ENCODE measurements around the gene ARSG.

GRCh38 chr17:68307443-68307842 lies 16.1 kb downstream of the ARSG start:
- TF ChIP-seq, protein P1, sequence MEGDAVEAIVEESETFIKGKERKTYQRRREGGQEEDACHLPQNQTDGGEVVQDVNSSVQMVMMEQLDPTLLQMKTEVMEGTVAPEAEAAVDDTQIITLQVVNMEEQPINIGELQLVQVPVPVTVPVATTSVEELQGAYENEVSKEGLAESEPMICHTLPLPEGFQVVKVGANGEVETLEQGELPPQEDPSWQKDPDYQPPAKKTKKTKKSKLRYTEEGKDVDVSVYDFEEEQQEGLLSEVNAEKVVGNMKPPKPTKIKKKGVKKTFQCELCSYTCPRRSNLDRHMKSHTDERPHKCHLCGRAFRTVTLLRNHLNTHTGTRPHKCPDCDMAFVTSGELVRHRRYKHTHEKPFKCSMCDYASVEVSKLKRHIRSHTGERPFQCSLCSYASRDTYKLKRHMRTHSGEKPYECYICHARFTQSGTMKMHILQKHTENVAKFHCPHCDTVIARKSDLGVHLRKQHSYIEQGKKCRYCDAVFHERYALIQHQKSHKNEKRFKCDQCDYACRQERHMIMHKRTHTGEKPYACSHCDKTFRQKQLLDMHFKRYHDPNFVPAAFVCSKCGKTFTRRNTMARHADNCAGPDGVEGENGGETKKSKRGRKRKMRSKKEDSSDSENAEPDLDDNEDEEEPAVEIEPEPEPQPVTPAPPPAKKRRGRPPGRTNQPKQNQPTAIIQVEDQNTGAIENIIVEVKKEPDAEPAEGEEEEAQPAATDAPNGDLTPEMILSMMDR (IDR thresholded peaks at IDR 0.05): no peak
- no peak for TF ChIP-seq EZH2 (IDR thresholded peaks at IDR 0.05; ENCODE audit: borderline replicate concordance, insufficient read depth, low read depth, low read length, poor library complexity, severe bottlenecking)

All from B cell (primary cell).